Retinal pigment epithelial cell (primary cell): Measurements from ENCODE around the gene CHSY1.

Source experiments
- DNase-seq: peaks from one replicate; pipeline ENCODE4 v3.0.0-alpha.2; 2010; ENCODE audit warnings: low read depth
- H3K4me3 ChIP-seq: 2 replicates; pipeline ENCODE4 v1.5.1; 2011; ENCODE audit warnings: mild to moderate bottlenecking, low read length, control low read depth, moderate library complexity
- CTCF ChIP-seq: conservative IDR thresholded peaks from 2 replicates; pipeline ENCODE4 v1.5.1; 2011; ENCODE audit warnings: low read depth, low read length, control low read depth, inconsistent platforms

CHSY1 gene

DNA sequence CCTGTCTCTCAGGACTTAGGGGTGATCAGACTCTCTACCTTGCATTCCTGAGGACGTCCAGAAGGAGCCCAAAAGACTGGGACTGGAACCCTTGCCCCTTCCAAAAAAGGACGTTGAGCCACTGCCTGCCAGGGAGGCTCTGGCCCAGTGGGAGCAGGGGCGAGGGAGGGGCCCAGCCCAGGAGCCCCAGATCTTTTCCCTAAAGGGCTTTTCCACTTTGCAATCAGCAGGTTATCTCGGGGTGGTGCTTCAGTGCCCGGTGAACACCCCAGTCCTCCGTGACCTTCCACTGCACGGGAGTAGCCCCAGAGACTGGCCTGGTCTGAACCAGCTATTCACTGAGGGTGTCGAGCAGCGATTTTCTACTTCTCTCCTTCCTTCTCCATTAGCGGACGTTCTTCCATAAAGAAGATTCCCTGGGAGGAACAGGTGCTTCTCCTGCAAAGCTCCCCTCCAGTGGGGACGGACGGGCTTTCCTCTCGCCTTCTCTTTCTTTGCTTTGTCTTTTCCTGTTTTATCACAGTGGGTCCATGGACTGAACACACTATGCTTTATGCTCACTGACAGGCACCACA is 113.7 kb downstream of the CHSY1 start:
- TF ChIP-seq CTCF: no peak

GRCh38 chr15:101137312-101137940 is 114.4 kb downstream of the CHSY1 start:
- no peak for TF ChIP-seq CTCF
- no peak overlapping the region for H3K4me3 ChIP-seq

More for the DNA sequence above, 113.7 kb downstream of the CHSY1 start:
- DNase-seq: no peak
- H3K4me3 ChIP-seq: no peak overlapping the region

DNA sequence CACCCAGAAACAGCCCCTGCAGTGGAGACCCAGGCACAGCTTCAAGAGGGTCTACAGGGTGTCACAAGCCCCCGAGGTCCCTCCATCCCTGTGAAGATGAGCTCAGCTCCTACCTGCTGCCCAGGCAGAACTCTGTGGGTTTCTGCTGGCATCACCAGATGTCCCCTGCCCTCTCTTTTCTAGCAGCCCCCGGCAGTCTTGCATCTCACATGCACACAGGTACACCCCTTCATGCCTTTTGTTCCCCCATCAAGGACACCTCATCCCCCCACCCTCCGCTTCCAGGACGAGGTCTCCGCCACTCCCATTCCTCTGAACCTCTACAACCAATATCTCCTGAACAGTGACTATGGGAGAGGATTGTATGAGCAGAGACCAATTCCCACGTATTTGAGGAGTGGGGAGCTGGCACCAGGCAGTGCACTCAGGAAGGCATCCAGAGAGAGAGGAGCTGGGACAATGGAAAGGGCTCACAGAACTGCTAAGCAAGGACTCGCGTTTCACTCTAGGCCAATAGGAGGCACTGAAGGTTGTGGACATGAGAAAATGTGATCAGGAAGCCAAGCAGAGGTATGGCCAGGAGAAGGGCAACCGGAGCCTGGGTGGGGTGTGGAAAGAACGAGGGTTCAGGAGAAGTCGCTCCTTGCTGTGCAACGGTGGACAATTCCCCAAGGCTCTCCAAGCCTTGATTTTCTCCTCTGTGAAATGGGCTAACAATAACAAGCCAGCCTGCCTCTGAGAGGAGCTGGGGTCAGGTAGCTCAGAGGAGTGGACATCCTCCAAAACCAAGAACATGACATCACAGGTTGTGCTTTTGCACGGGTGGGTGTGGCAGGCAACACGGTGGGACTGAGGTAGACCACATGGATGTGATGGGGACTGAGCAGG is 115.2 kb downstream of the CHSY1 start:
- no peak overlapping the region for H3K4me3 ChIP-seq
- TF ChIP-seq CTCF: no peak
- no peak for DNase-seq

More at GRCh38 chr15:101137312-101137940, 114.4 kb downstream of the CHSY1 start:
- no peak for DNase-seq

GRCh38 chr15:101135532-101136166 is 116.2 kb downstream of the CHSY1 start:
- no peak for TF ChIP-seq CTCF
- no peak for DNase-seq
- no peak overlapping the region for H3K4me3 ChIP-seq

DNA sequence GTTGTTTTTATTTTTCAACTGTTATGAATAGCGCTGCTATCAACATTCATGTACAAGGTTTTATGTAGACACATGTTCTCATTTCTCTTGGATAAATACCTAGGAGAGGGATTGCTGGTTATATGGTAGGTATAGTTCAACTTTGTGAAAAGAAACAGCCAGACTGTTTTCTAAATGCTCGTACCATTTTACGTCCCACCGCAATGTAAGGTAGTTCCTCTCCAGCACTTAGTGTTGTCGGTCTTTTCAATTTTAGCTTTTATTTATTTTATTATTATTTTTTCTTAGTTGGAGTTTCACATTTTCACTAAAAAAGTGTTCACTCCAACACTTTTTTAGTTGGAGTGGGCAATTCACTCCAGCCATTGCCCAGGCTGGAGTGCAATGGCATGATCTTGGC is 117.1 kb downstream of the CHSY1 start:
- no peak for DNase-seq
- no peak for TF ChIP-seq CTCF
- H3K4me3 ChIP-seq: no peak overlapping the region

DNA sequence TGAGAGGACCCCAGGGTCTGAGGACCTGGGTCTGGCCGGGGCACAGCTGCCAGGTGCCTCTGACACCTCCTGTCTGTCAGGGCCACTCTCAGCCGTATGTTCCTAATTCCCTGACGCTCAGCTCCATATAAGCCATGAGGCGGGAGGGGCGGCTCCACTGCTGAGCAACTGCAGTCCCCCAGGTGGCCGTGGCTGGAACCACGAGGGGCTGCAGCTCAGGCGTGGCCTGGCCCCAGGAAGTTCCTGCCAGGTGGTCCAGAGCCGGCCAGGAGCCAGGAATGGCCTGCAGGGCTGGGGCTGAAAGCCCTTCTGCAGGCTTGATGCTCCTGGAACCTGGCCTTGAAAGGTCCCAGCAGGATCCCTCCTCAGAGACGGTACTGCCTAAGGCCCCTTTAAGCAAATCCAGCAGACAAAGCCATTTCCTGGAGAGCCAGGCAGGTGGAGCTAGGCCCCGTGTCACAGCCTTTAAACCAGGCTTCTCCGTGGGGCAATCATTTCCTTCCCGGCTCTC is 118.0 kb downstream of the CHSY1 start:
- no peak for DNase-seq
- no peak for TF ChIP-seq CTCF

More for the DNA sequence above, 118.0 kb downstream of the CHSY1 start:
- no peak overlapping the region for H3K4me3 ChIP-seq
